Germinal center (tissue), 1 donor: ENCODE data around the gene ARRDC3.
"Not testable (repeated sequence)": the region's sequence is repeated elsewhere in the genome, so short reads cannot be mapped to it uniquely, and the experiment has no call there.

Experiments used
- DNase-seq: peaks from one replicate; pipeline ENCODE4 v3.0.0; 2012; ENCODE audit warnings: mixed read lengths, low spot score

The ARRDC3 gene

DNA sequence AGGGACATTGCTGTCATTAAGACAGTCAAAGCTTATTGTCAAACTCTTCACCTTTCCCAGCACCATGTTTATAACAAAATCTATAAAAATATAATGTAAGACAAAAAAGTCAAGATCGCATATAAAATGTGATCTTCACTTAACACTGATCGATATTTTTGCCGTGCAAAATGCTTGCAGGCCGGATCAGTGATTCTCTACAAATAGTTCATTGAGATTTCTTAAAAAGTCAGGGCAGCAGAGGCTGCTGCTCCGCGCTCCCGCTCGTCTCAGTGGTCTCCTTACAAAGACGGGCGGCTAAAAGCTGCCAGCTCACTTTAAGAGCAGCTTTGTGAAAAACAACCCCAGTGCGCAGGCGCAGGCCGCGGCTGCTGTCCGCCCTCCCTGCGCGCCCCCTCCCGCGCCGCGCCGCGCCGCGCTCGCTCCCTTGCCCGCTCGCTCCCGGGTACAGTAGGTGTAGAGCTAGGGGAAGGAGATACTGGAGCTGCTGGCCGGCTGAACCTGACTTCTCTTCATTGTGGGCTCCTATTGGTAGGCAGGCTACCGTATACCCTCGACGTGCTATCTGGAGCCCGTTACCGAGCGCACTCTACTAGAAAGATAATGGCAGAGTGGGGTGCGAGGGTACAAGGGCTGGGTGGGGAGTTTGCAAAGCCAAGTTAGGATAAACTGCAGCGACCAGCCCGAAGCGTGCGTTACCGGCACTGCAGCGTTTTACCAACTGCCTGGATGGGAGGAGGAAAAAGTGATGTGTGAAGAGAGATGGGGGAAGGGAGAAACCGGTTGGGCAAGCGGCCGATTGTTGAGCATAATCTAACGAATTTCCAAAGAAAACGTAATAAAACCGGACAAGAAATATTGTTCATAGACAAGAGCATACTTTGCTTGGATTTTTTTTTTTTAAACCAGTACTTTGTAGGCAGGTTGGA lies at the start of gene ARRDC3:
TSS of gene ARRDC3 (minus strand) at position 291 of the 929 bp plus-strand sequence. CDS start at position 66, 225 bp downstream.
- DNase-seq, result peak; percentile 87

- no peak for DNase-seq
These were observed 47.8 kb upstream of the ARRDC3 start for GRCh38 chr5:91430949-91431348.

DNA sequence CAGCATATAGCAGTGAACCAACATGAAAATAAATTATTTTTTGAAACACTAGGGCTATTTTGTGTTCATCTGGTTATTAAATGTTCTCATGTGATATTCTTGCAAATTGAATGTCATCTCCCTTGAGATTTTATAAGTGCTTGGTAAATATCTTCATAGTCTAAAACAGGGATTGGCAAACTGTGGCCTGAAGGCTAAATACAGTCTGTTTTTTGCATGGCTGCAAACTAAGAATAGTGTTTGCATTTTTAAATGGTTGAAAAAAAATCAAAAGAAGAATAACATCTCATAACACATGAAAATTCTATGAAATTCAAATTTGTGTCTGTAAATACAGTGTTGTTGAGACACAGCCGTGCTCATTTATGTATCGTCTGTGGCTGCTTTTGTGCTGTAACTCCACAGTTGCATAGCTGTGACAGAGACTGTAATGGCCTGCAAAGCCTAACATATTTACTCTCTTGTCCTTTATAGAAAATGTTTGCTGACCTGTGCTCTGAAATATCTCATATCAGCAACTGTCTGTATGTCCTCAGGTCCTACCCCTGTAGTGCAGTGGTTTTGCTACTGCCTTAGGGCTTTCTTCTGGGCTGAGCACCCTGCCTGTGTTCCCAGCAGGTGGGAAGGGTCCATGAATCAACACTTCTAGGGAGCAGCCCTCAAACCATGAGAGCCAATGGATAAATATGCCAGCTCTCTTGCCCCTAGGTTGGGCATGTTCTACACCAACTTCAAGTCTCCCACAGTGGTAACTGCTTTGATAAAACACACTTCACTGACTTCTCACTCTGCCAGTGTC lies 41.7 kb upstream of the ARRDC3 start:
- no peak for DNase-seq

- DNase-seq, result no peak
These were observed 40.8 kb upstream of the ARRDC3 start for GRCh38 chr5:91423871-91424270.

GRCh38 chr5:91420879-91421278 lies 37.8 kb upstream of the ARRDC3 start:
- no peak for DNase-seq

DNA sequence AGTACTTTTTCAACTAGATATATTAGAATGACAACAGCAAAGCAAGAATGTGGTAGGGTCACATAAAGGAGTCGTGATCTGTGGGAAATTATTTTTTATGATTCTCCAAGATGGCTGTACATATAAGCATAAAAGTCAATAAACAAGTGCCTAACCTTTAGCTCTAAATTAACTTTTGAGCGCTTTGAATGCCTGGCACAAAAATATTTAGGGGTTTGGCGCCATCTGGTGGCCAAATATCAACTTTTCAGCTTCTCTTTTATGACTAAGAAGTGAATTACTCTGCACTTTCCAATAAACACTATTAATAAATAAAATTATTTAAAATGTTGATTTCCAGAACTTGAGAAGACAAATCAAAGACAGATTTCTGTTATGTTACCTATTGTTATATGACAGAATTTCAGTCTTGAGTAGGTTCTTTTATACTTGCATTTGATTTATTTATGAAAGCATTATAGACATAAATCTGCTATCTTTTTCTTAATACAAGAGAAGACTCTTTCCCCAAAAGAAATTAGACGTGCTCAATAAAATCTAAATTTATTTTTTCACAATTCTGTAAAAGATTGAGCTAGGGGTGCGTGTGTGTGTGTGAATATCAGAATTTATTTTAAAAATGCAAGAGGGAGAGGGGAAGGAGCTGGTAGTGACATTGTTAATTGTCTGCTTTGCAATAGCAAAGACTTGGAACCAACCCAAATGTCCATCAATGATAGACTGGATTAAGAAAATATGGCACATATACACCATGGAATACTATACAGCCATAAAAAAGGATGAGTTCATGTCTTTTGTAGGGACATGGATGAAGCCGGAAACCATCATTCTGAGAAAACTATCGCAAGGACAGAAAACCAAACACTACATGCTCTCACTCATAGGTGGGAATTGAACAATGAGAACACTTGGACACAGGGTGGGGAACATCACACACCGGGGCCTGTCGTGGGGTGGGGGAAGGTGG lies 36.7 kb upstream of the ARRDC3 start:
- DNase-seq, result peak; percentile 20

- DNase-seq, result no peak
These were observed 36.0 kb upstream of the ARRDC3 start for GRCh38 chr5:91419136-91419535.

DNA sequence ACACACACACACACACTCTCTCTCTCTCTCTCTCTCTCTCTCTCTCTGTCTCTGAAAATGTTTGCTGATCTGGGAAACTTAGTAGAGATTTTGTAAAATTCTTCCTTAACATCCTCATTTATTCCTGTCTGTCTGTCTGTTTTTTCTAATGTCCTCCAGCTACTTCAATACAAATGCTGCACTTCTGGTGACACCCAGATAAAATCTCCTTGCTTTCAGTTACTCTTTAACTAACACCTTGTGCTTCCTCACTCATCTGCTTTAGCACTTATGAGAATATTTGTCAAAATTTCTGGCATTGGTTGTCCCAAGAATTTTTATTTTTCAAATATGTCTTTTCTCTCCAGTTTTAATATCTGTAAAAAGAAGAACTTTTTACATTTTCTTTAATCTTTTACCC lies 35.0 kb upstream of the ARRDC3 start:
- DNase-seq, result no peak

- no peak for DNase-seq
These were observed 34.1 kb upstream of the ARRDC3 start for GRCh38 chr5:91417219-91417618.

GRCh38 chr5:91416491-91416890 lies 33.4 kb upstream of the ARRDC3 start:
- no peak for DNase-seq

- DNase-seq, result no peak
These were observed 26.2 kb upstream of the ARRDC3 start for GRCh38 chr5:91409304-91409703.

DNA sequence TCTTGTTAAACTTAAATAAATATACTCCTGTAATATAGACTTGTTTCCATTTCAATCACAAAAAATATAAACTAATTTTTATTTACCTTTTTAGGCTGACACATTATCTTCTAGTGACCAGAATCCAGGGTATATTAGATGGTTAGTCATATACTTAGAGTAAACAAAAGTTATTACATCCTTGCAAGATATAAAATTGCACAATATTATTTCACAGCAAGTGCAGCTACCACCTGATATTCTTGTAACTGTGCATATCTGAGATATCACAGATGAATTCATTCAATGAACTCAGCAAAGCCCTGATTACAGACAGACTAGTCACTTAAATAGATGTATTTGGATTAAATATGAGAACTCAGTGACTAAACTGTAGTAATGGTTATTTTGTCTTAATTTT lies 25.6 kb upstream of the ARRDC3 start:
- DNase-seq, result no peak

DNA sequence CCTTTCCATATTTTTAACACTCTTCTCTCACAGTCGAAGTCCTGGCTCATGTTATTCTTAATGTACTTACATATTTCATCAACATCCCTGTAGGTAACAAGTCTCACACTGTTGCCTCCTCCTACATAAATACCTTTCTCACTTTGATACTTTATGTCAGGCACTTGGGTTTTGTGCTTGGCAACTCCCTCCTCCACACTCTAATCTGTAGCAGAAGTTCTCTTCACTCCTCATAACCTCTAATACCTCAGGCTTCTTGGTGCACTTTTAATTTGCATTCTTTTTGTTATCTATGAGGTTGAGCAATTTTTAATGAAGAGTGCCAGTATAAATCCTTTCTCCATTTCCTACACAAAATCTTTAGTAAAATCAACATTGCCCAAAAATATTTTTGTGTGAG lies 24.1 kb upstream of the ARRDC3 start:
- DNase-seq, result no peak

DNA sequence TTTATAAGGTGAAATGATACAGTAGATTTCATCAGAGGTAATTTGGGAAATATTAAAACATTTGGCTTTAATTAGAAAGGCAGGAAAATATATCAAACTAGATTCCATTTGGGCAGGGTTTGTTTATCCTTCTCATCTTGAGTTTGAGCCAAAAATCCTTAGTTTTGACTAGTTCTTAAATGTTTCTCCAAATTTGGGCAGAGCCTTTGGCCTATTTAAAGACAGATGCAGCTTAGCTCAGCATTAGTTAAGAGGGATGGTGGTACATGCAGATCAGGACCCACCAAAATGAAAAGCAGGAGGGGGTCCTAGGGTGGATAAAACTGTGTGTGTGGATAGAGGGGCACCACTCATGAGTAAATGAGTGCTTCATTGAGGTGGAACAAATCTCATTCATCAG lies 20.3 kb upstream of the ARRDC3 start:
- no peak for DNase-seq

DNA sequence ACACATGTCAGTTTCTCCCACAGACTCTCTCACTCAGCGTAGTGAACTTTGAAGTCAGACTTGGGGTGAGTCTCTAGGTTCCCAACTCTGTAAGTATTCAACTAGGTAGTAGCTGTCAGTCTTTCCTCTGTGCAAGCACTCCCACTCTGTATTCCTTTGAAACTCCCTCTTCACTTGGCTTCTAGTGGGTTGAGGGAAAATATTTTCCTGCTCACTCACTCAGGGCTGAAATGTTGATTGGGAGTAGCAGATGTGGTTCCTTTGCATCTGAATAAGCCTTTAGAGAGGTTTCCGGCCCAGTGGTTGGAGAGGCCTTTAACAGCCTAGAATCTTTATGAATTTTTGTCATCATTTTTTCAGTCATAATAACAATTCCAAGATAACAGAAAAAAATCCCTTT lies 18.1 kb upstream of the ARRDC3 start:
- no peak for DNase-seq

DNA sequence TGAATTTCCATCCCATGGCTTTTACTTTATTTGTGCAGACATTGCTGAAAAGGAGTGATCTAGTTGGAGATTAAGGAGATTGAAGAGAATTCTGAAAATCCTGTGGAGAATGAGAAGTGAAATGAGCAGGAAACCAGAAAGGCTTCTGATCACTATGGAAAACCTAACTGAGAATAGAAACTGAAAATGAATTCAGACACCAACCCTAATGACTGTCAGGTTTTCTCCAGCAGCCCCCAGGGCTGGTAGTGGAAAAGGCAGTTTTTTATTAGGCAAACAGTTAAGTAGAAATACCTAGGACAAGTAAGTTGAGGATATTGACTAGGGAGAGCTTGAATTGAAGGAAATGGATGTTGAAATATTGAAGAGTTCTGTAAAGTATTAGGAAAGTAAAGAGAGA lies 14.7 kb upstream of the ARRDC3 start:
- DNase-seq, result no peak

- no peak for DNase-seq
These were observed 7.2 kb upstream of the ARRDC3 start for GRCh38 chr5:91390268-91390667.

DNA sequence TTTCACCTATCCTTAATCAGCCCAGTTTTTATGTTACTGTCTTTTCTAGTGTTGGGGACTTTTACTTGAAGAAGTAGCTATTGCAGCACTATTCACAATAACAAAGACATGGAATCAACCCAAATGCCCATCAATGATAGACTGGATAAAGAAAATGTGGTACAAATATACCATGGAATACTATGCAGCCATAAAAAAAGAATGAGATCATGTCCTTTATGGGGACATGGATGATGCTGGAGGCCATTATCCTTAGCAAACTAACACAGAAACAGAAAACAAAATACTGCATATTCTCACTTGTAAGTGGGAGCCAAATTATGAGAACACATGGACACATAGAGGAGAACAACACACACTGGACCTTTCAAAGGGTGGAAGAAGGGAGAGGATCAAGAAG lies 6.4 kb upstream of the ARRDC3 start:
- not testable (repeated sequence) for DNase-seq

- no peak for DNase-seq
These were observed 5.2 kb upstream of the ARRDC3 start for GRCh38 chr5:91388362-91388761.

DNA sequence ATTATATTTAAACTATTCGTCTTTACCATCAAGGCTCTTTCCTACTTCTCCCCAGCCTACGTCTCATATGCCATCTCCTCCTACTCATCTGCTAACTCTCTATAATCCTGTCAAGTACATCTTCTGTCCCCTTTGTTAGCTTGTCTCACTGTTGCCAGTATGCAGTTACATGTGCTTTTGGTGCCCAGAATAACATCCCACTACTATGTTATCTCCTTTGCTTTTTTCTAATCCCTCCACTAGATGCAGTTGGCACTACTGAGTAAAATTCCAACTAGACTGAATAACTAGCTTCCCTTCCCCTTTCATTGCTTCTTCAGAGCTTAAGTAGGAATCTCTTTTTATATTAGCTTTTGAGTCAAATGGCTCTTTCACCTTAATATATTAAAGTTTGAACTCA lies 3.0 kb upstream of the ARRDC3 start:
- no peak for DNase-seq

DNA sequence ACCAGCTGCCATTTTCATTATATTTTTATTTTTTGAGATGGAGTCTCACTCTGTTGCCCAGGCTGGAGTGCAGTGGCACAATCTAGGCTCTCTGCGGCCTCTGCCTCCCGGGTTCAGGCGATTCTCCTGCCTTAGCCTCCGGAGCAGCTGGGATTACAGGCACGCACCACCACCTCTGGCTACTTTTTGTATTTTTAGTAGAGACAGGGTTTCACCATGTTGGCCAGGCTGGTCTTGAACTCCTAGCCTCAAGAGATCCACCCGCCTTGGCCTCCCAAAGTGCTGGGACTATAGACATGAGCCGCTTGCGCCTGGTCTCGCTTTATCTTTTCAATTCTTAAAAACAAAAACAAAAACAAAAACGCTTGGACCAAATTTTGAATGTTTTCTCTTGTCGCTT lies 2.5 kb upstream of the ARRDC3 start:
- not testable (repeated sequence) for DNase-seq
